Hippocampal formation (tissue), 2 donors: ENCODE measurements around the gene PTPRN2.
A peak's percentile ranks its signal among the peaks of the same experiment; 100 is the strongest.

ENCODE experiments used
- DNase-seq, 2 donors: peaks; one replicate each; lab custom pipeline; 2025; lab: John Stamatoyannopoulos, UW

PTPRN2 gene

DNA sequence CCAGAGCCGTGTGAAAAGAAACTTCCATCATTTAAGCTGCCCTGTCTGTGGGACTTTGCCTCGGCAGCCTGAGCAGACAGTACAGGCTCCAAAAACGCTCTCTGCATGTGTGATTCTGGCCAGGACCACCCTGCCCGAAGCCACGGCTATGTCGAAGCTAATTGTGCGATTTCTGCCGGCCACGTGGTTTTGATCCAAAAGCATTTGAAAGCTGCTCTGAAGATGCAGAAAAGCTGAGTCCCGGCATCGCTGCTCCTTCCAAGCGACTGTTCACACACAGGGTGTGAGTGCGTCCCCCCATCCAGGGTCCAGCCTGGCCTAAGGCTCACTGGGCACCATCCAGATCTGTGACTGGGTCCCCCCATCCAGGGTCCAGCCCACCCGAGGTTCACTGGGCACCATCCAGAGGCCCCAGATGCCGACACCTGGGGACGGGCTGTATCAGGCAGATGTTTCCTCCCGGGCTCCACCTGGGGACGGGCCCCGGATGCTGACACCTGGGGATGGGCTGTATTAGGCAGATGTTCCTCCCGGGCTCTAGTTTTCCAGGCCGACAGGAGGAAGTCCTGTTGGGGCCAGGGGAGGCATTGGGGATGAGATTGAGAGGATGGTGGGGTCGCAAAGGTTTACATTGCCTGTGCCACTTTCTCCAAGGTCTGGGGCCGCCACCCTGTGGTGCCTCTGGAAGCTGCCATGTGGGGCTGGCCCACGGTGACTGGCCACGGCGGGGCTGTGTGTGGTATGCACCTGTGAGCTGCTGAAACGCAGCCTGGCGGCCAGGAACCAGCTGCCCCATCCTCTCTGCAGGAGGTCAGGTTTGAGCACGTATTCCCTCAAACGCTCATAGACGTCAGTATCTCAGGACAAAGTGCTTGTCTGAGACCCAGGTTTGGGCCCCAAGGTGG is 723.5 kb downstream of the PTPRN2 start:
- DNase-seq: no peak

DNA sequence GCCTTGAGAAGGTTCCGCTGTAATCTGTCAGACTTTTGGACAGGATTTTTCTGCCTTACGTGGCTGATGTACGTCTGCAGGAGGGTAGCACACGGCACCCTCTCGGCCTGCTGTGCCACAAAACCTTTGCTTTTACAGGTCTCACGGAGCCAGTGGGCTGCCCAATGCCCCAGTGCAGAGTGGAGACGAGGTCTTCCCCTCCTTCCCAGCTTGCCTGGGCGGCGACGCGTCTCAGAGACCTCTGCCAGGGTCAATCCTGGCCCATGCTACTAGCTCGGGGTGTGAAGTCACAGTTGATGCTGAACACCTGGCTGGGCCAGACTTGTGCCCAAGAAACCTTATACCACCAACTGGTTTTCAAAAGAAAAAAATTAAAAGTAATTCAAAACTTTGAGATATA is 724.4 kb downstream of the PTPRN2 start:
- DNase-seq: no peak

DNA sequence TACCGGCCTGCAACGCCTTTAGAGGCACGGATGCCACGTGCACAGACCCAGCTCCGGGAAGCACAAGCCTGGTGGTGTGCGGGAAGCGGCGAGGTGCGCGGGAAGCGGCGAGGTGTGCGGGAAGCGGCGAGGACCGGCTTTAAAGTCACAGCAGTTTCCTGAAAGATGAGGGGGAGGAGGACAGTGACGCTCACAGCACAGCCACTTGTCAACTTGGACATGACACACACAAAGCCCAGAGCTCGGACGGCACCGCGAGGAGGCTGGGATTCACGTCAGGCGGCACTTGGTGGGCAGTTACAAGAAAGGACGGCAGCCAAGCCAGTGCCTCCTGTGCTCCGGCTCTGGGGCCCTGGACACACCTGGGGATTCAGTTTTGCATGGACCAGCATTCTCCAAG is 724.9 kb downstream of the PTPRN2 start:
- DNase-seq: no peak

DNA sequence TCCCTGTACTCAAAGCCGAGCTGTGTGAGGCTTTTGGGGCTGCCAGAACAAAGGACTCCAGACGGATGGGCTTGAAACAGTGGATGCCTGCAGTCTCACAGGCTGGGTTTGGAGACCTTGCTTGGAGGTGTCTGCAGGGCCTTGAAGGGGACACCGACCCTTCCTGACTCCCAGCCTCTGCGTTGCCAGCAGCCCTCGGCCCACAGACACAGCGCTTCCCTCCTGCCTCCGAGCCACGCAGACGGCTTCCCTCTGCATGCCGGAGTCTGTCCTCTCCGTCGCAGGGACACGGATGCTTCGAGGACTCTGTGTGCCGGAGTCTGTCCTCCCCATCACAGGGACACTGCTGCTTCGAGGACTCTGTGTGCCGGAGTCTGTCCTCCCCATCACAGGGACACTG is 726.1 kb downstream of the PTPRN2 start:
- DNase-seq: no peak

DNA sequence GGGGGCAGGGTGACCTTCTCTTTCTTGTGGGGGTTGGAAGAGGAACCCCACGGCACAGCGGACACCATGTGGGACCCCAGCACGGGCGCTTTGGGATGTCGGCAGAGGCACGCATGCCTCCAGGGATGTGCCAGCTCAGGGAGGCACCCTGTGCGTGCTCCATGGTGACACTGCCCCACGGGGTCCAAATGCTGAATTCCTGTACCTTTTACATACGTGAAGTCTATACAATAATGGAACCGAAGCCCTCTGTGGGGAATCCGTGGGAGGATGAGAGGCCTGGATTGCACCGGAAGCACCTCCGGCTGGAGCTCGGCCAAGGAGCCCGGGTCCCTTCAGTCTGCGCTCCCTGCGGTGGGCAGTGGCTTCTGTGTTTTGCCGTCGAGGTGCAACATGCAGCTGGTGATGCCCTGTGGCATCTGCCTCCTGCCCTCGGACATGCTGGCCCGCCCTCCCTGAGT is 726.6 kb downstream of the PTPRN2 start:
- no peak for DNase-seq

DNA sequence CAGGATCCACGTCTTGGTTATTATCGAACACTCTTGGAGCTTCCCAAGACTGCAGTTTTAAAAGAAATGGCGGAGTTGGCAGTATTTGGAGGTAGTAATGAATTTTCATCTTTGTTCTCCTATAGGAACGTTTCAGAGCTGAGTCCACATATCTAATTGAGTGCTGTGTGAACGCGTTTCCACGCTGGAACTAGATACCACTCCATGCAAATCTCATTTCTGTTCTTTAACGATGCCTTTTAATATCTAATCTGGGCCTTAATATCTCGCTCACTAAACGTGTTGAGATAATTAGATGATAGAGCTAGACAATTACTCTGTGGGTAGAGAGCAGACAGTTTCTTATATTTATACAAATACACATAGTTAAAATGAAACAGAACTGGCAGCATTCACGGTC is 727.2 kb downstream of the PTPRN2 start:
- no peak for DNase-seq

DNA sequence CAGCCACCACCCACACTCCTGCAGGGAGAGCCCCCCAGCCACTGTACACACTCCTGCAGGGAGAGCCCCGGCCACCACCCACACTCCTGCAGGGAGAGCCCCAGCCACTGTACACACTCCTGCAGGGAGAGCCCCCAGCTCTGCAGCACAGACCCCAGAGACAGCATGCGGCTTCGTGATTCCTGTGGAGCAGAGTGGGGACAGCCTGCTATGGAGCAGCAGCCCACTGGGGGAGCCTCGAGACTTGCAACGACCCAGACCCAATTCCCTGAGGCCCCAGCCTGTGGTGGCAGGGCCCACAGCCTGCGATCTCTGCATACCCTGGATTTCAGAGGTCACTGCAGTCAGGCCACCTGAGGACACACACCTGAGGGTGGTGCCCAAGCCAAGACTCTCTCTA is 727.7 kb downstream of the PTPRN2 start:
- no peak for DNase-seq

DNA sequence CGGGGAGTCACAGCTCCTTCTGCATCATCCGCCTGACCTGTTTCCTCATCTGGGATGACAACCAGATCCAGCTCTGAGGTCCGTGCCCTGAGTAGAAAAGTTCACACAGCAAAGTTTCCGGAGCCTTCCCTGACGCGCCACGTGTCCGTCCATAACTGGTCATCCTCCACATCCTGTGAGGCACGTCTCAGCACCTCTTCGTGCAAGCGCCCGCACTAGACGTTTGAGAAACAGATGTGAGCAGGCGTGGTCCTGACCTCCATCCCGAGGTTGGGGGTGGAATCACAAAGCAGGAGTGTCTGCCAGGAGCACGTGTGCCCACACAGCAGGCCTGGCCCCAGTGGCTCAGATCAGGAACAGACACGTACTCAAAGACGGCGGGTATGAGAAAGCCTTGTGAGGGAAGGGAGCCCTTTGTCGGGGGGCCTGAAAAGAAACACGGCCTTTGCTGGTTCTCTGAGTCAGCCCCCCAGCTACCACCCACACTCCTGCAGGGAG is 730.0 kb downstream of the PTPRN2 start:
- DNase-seq: no peak

DNA sequence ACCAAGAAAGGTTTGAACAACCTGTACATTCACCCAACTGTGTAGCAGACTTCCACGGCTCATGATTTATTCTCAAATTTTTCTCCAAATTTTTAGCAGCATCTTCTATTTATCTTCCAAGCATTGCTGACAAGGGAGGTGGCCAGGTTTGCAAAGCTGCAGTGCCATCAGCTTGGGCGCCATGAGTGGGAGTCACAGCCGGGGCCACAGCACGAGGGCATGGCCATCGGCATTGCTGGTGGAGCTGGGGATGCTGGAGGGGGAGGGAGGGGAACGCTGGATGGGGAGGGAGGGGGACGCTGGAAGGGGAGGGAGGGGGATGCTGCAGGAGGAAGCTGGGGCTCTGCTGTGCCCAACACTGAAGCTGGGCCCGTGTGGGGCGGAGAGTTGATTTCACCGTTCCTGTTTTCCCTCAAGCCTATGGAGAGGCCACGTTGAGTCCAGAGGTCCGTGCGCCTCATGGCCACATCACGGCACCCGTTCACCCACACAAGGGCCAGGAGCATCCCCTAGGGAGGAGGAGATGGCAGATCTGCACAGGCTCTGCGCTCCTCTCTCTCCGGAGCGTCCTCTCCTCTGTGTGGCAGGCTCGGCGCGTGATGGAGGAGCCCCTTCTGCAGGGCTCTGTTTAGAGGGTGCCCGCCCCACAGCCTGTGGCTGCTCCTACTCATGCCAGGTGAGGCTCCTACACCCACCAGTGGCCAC is 730.6 kb downstream of the PTPRN2 start:
- DNase-seq: no peak

DNA sequence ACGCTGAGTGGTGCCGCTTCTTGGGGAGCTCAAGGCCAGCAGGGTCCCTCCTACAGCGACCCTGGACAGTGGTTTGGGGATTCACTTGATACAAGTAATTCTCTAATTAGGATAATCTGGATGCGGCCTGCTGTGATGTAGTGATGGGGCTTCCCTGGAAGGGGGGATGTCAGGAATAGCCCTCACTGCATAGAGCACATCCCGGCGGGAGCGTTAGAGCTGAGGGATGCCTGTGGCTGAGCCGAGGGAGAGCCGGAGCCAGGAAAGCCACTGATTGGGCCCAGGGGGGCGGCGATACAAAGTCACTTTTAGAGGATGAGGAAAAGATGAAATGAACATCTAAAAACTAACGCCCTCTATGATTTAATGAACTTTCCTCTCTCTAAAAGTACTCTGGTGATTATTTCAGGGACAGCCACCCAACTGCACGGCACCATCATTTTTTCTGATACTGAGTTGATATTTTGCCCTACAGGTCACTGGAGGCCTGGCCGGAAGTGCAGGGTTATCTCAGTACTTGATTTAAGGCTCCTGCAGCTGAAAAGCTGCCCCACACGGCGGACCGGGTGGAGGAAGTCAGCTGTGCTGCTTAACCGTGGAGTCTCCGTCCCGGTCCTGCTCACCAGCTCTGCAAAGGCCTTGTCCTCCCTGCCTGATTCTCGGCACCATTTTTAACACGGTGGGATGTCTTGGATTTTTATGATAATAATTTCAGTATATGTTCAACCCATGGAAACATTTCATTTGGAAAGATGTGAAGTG is 732.0 kb downstream of the PTPRN2 start:
- no peak for DNase-seq

DNA sequence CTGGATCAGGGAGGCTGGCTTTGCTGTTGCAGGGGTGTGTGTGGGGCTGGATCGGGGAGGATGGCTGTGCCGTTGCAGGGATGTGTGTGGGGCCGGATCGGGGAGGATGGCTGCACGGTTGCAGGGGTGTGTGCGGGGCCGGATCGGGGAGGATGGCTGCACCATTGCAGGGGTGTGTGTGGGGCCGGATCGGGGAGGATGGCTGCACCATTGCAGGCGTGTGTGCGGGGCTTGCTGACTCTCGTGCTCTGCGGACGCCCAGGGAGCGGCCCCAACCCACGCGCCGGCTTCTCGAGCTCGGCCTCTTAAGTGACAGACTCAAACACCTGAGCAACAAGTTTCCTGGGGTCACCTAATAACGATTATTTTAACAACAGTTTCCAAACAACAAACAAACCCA is 732.6 kb downstream of the PTPRN2 start:
- no peak for DNase-seq

DNA sequence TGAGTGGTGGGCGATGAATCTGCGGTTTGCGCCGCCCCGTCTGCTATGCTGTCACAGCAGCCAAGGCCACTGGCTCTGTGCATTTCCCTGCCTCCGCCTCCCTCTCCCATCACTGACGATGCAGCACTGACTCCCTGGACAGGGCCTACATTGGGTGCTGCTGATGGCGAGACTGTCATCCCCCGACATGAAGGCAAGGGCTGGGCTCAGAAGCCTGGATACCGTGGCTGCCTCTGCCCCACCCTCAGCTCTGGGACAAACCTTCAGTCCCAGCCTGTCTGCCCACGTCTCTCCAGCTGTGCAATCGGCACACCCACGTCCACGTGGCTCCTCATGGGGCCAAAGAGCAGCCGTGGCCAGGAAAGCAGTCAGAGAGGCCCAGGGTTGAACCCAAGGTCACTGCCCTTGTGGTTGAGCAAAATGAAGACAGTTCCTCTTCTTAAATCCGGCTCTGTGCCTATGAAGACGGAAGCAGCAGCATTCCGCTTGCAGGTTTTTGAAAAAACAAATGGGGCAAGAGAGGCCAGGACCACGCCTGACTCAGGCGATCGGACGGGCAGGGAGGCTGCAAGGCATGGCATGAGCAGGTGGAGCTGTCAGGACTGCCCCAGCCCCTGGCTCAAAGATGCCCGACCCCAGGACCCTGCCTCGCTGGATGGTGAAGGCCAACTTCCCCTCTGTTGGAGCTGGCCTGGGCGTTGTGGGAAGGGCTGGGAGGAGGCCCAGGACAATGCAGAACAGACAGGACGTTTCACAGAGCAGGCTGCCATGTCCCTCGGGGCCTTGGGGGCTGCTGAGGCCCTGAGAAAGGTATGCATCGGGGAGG is 733.3 kb downstream of the PTPRN2 start:
- peak in 1 of 2 donors; percentile 47 for DNase-seq

DNA sequence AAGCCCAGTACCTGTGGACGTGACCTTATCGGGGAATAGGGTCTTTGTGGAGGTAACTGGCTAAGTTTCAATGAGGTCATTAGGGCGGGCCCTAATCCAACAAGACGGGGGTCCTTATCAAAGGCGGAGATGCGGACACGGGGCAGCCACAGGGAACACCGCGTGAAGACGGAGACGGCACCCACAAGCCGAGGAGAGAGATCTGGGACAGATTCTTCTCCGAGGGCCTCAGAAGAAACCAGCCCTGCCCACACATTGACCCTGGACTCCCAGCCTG is 733.9 kb downstream of the PTPRN2 start:
- no peak for DNase-seq

DNA sequence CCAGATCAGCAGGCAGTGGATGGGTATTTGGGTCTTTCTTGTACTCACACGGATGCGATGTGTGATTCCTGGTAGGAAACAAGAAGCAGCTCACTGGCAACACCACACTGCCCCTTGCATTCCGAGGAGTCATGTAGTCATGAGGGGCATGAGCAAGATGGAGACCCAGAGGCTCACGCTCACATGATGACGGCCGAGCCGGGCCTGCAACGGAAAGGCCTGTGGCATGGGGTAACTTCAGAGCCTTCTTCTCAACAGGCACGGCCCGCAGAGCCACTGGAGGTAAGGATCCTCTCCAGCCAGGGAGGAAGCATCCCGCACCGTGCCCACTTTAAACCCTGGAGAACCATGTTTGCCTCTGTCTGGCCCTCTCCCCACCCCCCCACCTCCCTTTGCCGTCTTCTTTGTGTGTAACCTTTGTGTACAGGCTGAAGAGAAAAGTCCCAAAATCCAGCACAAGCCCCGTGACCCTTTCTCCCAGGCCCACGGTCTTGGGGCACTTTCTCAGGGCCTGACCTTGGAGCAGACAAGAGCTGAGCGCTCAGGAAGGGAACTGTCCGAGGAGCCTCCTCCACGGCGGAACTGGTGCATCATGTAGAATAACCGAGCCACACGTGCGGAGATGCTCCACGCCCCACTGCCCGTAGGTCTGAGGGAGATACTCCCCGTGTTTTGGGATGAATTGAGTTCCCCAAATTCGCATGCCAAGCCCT is 734.4 kb downstream of the PTPRN2 start:
- DNase-seq: no peak

DNA sequence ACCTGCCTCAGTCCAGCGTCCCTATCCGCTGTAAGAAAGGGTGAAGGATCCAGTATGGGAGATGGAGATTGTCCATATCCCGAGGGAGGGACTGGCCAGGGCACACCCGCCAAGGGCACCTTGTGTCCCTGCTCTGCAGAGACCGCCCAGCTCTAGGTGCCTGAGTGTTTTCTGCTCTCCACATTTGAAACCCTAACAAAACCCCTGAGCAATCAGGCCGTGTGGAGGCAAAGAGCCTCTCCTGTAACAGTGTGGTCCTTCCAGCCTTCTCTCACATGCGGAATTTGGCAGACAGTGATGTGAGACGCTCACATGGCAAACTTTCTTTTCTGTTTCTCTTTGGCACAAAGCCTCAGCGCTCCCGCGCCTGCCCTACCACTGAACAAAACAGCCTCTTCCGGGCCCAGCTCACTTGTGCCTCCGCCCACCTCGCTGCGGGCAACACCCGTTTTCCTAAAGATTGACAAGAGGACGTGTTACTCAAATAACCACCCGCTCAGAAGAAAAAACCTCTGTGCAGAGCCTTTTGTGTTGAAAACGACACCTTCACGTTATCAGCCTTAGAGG is 736.0 kb downstream of the PTPRN2 start:
- peak; percentile 10 to 50 for DNase-seq

DNA sequence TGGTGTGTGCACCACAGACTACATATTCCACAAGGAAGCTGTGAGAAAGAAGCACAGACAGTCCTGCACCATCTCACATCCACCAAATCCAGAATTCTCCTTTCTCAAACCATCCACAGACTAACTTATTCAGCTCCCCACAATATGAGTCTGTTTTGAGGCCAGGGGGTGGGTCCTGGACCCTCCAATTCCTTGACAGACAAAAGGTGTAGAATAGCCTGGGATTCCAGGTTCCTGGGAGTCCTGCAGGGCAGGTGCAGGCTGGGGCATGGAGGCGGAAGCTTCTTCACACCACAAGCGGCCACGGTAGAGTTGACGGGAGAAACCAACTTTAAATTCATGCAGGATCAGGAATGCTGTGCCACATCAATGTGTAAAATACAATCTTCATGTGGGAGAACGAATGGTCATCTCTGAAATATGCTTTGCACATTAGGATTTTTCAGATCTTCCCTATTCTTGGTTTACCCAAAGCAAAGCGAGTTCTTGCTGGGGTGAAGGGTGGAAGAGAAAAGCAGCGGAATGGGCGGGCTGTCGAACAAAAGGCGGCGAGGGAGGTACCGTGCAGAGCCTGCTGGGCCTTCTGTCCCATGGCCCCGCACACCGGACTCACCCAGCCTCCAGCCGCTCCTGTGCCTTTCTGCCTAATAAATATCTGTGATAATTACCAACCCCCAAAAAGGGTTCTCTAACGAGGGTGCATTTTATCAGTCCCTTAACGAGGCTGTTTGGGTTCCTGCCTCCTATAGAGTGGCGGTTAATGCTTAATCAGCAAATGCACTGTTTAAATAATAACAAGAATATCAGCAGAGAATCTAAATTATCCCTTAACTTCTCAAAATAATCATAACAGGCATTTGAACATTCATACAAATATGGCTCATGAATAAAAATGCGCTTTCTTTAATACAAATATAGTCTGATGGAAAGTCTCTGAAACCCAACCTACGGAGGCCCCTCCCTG is 736.9 kb downstream of the PTPRN2 start:
- DNase-seq: no peak

DNA sequence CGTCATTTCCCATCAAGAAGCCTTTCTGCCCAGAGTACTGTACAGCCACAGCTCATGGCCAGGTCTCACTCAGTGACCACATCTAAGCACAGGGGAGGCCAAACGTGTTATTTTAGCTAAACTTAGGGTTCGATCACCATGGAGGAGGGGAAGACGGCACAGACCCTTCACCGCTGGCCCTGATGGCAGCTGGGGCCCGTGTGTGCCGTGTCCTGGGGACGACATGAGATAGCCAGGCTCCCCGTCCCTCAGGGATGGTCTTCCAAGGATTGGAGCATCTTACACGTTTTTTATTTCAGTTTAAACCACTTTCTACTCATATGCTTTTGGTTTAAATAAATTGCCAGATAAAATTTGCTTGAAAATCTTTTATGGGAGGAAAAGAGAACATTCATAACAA is 737.9 kb downstream of the PTPRN2 start:
- DNase-seq: no peak

DNA sequence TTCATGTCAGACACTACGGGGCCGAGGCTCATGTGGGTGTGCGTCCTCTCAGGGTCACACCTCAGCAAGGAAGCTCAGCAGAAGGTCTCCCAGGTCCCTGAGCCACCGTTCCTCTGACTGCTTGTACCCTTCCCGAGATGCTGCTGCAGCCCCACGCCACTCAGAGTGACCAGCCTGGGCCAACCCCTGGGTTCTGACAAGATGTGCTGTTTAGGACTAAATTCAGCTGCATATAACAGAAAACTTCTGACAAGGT is 738.4 kb downstream of the PTPRN2 start:
- no peak for DNase-seq

DNA sequence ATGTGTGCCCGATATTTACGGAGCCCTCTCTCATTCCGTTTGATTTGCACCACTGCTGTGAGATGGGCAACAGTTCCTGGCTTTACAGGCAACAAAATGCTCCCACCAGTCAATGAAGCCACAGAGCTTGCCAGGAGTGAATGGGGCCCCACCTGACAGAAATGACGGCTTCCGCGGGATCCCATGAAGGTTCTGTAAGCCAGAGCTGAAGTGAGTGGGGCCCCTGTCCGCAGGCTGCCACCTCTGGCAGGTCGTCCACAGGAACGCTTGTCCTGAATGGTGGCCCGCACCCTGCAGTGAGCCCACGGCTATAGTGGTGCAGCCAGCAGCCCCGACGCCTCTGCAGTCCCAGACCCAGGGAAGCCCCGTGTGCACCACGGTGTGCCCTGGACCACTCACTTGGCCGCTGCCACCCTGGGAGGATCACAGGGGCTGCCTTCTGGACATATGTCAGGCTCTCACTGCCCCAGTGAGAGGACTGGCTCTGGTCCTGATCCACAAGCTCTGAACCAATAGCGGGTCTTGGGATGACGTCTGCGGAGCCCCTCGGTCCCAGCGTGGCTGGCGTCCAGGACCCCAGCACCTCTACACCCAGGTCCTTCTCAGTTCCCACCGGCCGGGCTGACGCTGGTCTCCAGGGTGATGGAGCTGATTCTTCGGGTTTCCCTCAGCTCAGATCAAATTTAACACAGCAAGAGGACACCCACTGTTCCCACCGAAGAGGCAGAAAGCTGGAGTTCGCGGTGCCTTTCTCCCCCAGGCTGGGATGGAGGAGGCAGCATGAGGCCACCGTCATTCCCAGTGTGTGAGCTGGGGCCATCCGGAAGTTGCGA is 738.9 kb downstream of the PTPRN2 start:
- DNase-seq: no peak
